Activated CD8-positive, alpha-beta memory T cell treated with anti-CD3 and anti-CD28 coated beads for 1 hour (primary cell): ENCODE data around the gene TBC1D19.
"Not testable (repeated sequence)": the region's sequence is repeated elsewhere in the genome, so short reads cannot be mapped to it uniquely, and the experiment has no call there.

Source experiments
- DNase-seq, 2 donors: peaks; one replicate each; pipeline ENCODE4 v3.0.0-alpha.2; 2020; ENCODE audit warnings: low read depth in 1 of 2; ENCODE audit errors: extremely low read depth in 1 of 2

Gene TBC1D19

GRCh38 chr4:26679040-26679695 is 95.3 kb downstream of the TBC1D19 start:
- DNase-seq: not testable (repeated sequence)

- DNase-seq: no peak
Measured at GRCh38 chr4:26682436-26682835, 98.6 kb downstream of the TBC1D19 start.

GRCh38 chr4:26685250-26685649 is 101.4 kb downstream of the TBC1D19 start:
- DNase-seq: no peak

- no peak for DNase-seq
Measured at GRCh38 chr4:26687728-26688127, 103.8 kb downstream of the TBC1D19 start.

- no peak for DNase-seq
Measured at GRCh38 chr4:26690506-26690905, 106.6 kb downstream of the TBC1D19 start.

GRCh38 chr4:26692014-26692726 is 108.3 kb downstream of the TBC1D19 start:
- DNase-seq: no peak

- DNase-seq: not testable (repeated sequence)
Measured at GRCh38 chr4:26694131-26694530, 110.2 kb downstream of the TBC1D19 start.

GRCh38 chr4:26700110-26700509 is 116.2 kb downstream of the TBC1D19 start:
- no peak for DNase-seq

GRCh38 chr4:26701095-26701494 is 117.2 kb downstream of the TBC1D19 start:
- DNase-seq: no peak

- DNase-seq: no peak
Measured at GRCh38 chr4:26701786-26702227, 117.9 kb downstream of the TBC1D19 start.

- DNase-seq: no peak
Measured at GRCh38 chr4:26707342-26707741, 123.5 kb downstream of the TBC1D19 start.

- DNase-seq: no peak
Measured at GRCh38 chr4:26709246-26709645, 125.4 kb downstream of the TBC1D19 start.

- no peak for DNase-seq
Measured at GRCh38 chr4:26713563-26714151, 129.8 kb downstream of the TBC1D19 start.

GRCh38 chr4:26715636-26716242 is 131.9 kb downstream of the TBC1D19 start:
- no peak for DNase-seq

- DNase-seq: no peak
Measured at GRCh38 chr4:26717332-26717731, 133.4 kb downstream of the TBC1D19 start.

GRCh38 chr4:26719954-26720552 is 136.2 kb downstream of the TBC1D19 start:
- DNase-seq: no peak

GRCh38 chr4:26721685-26722084 is 137.8 kb downstream of the TBC1D19 start:
- no peak for DNase-seq

- DNase-seq: no peak
Measured at GRCh38 chr4:26723216-26723615, 139.3 kb downstream of the TBC1D19 start.

GRCh38 chr4:26724534-26724933 is 140.7 kb downstream of the TBC1D19 start:
- no peak for DNase-seq

GRCh38 chr4:26726655-26727387 is 142.9 kb downstream of the TBC1D19 start:
- DNase-seq: no peak

- no peak for DNase-seq
Measured at GRCh38 chr4:26727844-26728243, 144.0 kb downstream of the TBC1D19 start.
